HS-5 (cell line): ENCODE results near the gene PPT1.

ENCODE experiments used
- DNase-seq: peaks from one replicate; pipeline ENCODE4 v3.0.0-alpha.2; 2012; ENCODE audit warnings: low read depth

The PPT1 gene

DNA sequence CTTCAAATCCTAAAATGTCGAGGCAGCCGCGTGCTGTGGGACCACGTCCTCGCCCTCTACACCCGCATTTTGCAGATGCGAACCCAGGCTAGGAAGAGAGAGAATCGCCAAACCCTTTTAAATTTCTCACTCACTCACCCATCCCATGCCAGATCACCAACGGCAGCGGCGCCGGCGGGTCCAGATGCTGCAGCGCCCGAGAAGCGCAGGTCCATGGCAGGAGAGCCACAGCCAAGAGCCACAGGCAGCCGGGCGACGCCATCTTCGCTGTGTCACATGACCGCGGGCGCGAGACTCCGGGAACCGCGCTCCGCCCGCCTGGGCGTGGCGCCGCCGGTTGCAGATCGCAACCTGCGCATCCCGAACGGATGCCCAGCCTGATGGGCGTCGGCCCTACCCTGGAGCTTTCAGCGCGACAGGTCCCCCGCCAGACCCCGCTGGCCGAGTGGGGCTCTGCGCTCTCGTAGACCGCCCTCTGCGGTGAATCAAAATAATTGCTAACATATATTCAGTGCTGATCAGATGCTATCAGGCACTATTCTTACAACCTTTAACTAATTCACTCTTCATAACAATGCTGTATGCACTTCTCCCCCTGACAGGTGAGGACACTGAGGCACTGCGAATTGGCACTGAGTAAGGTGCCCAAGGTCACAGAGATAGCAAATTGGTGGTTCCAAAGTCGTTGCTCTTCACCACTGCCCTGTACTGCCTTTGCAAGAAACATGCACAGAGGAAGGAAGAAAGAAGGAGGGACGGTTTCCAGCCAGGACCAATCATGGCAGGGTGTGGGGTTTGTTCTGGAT is at the start of gene PPT1:
Gene PPT1, minus strand, starts transcription at position 276 of the 806 bp plus-strand sequence. Its CDS starts 14 bp downstream, at position 262.
- DNase-seq = no peak

DNA sequence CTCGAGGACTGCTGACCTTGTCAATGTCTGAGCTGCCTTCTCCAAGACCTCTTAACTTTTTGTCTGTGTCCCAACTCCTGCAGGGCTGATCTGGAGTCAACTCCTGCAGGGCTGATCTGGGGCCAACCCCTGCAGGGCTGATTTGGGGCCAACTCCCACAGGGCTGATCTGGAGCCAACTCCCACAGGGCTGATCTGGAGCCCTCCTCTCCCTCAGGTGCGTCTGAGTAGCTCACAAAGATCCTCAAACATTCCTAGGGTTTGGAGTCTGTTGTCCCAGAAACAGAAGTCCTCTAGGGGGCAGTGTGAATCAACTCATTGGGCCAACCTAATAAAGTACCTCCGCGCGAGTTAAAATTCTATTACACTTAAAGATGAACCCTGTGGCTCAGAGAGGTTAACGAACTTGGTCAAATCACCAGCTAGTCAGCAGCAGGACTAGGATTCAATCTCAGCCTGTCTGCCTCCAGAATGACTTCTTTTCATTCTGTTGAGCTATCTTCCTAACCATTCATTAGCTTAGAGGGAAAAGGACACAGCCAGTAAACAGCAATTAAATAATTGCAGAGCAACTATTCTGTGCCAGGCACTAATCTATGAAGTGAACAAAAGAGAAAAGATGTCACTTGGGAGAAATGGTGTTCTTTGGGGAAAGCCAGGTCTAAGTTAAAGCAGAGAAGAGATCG is 47.0 kb upstream of the PPT1 start:
- DNase-seq = no peak

DNA sequence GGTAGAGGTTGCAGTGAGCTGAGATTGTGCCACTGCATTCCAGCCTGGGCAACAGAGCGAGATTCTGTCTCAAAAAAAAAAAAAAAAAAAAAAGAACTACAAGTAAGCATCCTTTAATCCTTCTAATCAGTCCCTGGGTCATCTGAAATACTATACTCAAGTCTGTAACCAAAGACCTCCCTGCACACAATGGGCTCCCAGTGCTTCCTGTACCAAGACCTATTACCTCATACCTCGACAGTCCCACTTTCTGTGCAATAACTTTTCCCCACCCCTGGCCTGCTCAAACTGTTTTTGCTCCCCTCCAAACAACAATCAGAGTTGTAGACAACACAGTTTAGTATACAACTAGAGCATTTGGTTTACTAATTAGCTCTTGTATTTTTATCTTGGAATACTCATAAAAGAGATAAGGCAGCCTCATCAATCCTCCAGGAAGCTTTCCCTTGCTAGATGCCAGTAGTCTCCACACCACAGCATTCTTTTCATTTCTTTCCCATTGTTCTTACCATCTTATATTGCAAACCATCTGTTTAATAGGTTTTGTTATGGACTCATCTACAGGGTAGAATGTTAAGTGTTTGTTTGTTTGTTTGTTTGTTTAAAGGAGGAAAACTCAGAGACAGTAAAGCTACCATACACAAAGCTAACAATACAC is 45.0 kb upstream of the PPT1 start:
- no peak for DNase-seq

DNA sequence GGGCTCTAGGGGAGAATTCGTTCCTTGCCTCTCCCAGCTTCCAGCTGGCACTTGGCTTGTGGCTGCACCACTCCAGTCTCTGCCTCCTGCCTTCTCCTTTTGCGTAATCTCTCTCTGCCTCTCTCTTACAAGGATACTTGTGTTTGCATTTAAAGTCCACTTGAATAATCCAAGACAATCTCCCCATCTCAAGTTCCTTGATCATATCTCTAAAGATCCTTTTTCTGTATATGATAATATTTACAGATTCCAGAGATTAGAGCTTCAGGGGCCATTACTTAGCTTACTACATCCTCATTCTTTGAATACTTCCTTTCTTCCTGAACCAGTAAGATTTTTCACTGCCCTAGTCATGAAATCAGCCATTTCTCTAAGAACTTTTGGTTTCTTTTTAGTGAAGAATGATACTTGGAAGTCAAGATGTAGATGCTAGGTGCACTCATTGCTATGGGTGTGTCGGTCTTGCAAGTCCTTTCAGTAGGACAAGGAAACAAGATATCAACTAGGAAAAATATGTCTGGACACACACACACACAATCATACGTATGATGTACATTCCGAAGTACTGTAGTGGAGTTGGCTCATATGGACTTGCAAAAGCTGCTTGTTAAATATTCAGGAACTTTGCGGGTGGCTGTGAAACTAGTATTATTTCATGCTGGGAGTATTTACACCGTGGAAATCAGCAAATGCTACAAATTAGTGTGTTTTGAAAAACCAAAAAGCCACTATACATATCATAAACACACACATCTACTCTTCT is 43.3 kb upstream of the PPT1 start:
- no peak for DNase-seq

DNA sequence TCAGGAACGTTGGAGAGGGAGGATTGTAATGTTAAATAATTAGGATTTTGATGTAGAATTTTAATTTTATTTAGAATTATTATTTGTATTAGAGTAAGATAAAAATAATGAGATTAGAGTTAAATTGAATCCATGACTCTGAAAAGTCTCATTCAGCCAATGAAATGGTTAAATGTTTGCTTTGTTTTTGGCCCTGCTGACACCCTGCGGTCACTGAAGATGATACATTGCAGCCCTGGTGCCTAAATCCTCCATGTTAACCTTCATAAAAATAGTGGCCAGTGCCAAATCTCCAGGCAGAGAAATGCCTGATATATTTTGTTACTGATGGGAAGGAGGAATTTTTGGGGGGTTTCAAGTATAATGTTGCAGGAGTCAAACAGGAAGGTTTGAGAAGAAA is 36.8 kb upstream of the PPT1 start:
- no peak for DNase-seq

DNA sequence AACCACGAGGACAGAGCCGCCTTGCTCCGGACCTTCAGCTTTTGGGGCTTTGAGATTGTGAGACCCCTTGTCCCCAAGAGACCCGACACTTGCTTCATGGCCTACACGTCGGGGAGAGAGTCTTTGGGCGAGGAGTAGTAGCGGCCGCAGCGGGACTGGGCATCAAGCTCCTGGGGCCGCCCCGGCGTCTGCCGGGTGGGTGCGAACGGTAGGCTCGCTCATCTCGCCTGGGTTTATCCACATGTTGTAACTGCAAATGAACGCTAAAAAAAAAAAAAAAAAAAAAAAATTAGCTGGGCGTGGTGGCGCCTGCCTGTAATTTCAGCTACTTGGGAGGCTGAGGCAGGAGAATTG is 36.2 kb upstream of the PPT1 start:
- DNase-seq = no peak

DNA sequence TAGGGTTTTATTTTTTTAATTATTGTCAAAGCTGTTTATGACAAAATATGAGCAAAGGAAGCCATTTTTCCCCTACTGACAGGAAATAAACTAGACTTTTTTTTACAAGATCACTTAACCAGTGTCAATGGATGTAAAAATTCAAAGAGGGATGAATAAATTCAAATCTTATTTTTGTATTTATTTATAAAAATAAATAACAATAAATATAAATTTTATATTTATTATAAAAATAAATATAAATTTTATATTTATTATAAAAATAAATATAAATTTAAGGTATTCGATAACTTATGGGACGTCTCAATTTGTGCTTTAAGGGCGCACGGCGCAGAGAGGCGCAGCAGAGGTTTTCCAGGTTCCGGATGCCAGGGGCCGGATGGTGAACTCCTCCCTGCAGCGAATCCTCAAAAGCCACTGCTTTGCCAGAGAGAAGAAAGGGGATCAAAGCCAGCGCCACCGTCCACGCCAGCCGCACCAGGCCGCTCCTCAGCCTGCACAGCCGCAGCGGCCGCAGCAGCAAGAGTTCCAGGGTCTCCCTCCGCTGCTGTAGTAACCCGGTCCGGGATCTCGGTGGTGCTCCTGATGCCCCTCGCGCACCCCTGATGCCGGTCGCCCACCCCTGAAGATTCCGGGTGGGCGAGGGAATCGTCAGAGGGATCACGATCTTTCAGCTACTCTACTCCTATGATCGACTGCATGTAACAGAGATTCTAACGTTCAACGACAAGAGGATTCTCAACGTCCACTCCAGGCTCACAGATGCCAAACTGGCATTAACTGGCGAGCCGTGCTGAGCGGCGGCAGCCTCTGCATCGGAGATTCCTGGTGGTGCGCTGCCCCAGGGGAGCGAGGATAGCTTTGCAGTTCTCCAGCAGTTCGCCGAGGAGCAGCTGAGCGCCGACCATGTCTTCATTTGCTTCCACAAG is 35.6 kb upstream of the PPT1 start:
- DNase-seq = no peak

DNA sequence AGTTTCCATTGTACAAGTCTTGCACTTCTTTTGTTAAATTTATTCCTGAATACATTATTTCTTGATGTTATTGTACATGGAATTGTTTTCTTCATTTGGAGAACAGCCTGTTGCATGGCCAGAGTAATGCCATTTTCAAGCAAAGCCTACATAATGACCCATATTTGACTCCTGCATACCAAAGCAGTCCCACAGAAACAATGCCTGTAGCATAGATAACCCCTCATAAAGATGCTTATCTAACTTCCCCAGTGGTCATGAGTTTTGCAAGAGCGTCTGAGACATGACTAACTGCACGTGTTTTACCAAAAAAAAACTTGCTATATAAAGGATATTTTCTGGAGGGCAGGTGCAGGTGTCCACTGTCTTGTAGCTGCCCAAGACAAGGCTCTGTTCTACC is 33.8 kb upstream of the PPT1 start:
- no peak for DNase-seq

DNA sequence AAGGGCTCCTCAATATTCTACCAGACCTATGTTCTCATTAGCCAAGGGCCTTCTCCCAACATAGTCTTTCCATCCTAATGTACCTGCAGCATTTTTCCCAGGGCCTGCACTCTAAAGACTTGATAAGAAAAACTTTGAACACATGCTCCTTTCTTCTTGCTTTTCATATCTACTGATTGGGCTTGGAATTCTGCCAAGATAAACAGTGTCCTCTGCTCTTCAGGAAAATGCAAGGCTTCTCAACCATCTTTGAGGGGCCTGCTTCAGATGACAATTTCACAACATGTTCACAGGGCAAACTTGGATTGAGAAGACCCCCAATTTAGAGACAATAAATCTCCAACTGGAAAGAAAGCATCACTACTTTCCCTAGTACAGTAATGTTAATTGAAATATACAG is 25.8 kb upstream of the PPT1 start:
- no peak for DNase-seq

DNA sequence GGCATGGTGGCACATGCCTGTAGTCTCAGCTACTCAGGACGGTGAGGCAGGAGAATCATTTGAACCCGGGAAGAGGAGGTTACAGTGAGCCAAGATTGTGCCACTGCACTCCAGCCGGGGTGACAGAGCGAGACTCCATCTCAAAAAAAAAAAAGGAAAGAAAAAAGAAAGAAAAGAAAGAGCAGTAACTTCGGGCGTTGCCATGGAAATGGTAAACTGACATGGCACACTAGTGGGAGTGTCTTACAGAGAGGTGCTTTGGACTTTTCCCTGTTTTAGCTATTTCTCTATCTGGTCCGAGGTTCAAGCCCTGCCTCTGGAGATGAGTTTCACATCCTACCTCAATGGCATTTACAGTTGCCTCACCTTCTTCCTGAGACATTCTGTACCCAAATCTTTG is 23.1 kb upstream of the PPT1 start:
- DNase-seq = no peak

DNA sequence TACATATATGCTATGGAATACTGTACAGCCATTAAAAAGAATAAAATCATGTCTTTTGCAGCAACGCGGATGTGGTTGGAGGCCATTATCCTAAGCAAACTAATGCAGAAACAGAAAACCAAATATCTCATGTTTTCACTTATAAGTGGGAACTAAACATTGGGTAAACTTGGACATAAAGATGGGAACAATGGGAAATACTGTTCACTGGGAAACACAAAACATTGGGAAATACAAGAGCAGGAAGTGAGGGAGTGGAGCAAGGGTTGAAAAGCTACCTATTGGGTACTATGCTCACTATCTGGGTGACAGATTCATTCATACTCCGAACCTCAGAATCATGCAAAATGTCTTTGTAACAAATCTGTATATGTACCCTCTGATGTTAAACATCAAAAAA is 17.3 kb upstream of the PPT1 start:
- no peak for DNase-seq

DNA sequence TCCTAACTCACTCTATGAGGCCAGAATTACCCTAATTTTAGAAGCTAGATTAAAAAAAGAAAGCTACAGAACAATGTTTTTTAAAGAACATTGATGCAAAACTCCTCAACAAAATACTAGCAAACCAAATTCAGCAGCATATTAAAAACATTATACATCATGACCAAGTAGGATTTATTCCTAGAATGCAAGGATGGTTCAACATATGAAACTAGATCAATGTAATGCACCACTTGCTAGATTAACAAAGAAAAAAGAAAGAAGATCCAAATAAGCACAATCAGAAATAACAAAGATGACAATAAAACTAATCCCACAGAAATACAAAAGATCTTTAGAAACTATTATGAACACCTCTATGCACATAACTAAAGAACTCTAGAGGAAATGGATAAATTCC is 13.3 kb upstream of the PPT1 start:
- no peak for DNase-seq

DNA sequence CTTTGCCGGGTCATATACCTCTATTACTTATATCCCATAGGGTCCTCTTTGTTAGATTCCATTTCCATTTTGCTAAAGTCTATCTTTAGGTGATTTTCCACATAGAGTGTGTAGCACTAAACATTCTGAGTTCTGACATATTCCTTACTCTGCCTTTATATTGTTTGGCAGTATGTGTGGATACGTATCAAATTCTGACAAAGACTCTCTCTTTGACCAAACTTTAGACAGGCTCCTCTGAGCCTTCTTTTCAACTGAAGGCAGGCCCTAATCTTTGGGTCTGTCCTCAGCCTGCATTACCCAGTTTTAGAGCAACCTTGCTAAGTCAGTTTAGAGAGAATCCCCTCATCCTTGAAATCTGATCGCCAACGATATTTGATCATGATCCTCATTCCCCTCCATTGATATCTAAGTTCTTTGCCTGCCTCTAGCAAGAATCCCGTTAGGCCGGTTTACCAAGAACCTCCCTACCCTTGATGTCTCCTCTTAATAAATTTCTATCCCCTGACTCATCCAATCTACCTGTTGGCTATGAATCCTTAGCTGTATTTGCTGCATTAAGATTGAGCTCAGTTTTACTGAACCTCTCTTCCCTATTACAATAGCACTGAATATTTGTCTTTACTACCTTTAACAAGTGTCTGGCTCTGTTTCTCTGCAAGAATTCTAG is 10.4 kb upstream of the PPT1 start:
- no peak for DNase-seq

DNA sequence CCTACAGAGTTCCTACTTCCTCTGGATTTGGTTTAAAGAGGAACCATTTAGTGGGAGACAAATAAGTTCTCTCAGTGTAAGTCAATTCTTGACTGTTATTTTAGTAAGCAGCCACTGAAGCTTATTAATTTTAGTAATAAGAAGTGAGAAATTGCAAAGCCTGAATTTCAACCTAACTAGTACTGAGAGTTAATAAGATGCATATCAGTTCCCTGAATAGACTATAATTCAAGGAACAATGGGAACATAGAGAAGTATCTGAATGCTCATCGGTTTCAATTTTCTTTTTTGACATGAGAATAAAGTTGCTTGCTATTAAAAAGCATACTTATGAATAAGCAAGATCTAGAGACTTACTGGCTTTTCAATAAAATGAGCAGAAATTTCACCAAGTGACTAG is 8.0 kb upstream of the PPT1 start:
- DNase-seq = no peak

DNA sequence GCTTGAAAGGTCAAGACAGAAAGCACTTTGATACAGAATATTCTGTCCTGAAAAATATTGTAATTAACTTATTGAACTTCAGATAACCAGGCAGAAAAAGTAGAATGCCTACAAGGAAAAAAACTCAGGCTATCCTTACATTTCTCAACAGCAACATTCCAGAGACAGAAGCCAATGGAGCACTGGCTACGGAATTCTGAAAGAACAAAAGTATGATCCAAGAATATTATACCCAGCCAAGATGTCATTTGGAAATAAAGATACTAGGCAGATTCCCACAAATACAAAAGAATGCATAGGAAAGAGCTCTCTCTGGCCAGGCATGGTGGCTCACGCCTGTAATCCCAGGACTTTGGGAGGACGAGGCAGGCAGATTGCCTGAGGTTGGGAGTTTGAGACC is 5.8 kb upstream of the PPT1 start:
- DNase-seq = no peak

DNA sequence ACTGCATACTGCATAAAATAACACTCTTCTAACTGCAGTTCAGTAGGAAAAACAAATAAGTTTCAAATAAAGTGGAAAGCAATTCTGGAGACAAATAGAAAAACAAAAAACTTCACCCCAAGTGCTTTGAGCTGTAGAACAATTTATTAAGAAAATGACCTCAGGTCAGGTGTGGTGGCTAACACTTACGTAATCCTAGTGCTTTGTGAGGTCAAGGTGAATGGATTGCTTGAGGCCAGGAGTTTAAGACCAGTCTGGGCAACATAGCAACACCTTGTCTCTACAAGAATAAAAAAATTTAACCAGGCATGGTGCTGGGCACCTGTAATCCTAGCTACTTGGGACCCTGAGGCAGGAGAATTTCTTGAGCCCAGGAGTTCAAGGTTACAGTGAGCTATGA is 5.0 kb upstream of the PPT1 start:
- no peak for DNase-seq

DNA sequence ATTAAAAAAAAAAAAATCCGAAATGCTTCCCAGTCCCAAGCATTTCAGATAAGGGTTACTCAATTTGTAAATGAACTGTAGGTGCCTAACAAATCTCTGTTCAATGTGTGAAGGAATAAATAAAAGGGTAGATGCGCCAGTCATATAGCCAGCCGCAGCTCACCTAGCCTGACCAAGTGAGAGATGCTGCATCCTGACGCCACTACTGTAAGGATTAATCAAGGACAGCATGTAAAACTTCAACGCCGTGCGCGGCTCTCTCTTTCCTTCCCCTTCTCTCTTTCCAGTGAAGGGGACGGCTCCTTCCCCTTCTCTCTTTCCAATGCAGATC is 441 bp downstream of the PPT1 start:
- no peak for DNase-seq

DNA sequence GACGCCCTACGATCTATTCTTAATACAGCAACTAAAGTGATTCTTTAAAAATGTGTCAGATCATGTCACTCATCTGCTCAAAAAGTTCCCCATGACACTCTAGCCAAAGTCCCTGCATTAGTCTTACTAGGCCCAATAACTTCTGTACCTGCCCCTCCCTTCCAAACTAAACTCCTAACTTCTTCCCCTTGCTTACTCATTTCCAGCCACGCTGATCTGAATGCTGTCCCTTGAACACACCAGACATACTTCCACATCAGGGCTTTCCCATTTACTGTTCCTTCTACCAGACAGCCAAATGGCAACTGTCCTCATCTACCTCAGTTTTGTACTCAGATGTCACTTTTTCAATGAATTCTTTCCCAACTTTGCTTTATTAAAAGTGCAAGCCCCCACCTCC is 1.2 kb downstream of the PPT1 start:
- DNase-seq = no peak

DNA sequence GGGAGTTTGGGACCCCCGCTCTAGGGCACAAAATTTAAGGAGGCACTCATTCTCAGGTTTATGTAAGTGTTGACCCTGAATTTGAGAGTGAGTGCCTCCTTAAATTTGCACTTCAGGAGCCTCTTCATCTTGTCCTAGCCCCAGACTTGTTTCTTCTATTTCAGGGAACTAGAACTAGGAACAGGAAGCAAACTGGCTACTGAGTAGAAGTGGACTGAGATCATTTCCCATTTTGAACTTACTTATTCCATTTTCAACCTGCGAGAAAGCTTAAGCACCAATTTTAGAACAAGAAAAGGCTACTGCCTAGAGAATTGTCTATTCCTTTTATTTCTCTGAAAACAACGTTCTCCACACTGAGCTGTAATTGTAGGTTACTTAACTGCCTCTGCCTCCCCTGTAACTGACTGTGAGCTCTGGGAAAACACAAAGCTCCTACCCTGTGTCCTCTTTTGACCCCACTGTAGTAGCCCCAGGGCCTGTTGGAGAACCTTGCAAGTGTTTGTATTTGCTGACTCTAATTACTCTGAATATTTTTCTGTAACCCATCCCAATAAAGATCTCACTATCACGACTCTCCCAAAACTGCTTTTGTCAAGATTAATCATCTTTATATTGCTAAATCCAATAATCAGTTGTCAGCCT is 2.5 kb downstream of the PPT1 start:
- no peak for DNase-seq
